Activated naive CD4-positive, alpha-beta T cell treated with anti-CD3 and anti-CD28 coated beads, Interleukin-2, amount 50 U/mL, for 72 hours (primary cell): Measurements from ENCODE around the gene RABGAP1L. TPM values are rescaled to one million over a fixed set of nuclear protein-coding genes. Genes with fewer than 3 reads are reported as not detected.
A peak's percentile ranks its signal among the peaks of the same experiment; 100 is the strongest.
"Not testable (repeated sequence)": the region's sequence is repeated elsewhere in the genome, so short reads cannot be mapped to it uniquely, and the experiment has no call there.

Source experiments
- ATAC-seq, 2 donors: fragments of 150-1000 bp; cut with Tn5 transposase; 2 replicates each; pipeline ENCODE4 v1.10.0; 2021; ENCODE audit warnings: mild to moderate bottlenecking in 2 of 2, moderate library complexity in 2 of 2
- DNase-seq, 2 donors: peaks; one replicate each; pipeline ENCODE4 v3.0.0; 2021 to 2022; ENCODE audit warnings: low spot score in 2 of 2
- H3K27ac Mint-ChIP-seq, 2 donors: one replicate each; pipeline ENCODE4 v1.8.0; 2022; ENCODE audit warnings: mild to moderate bottlenecking in 2 of 2, mixed read lengths in 2 of 2
- H3K36me3 Mint-ChIP-seq, 2 donors: one replicate each; pipeline ENCODE4 v1.8.0; 2022; ENCODE audit warnings: mixed read lengths in 2 of 2
- H3K9me3 Mint-ChIP-seq, 2 donors: one replicate each; pipeline ENCODE4 v1.8.0; 2022; ENCODE audit warnings: mixed read lengths in 2 of 2
- total RNA-seq, 2 donors: library from RNA; stranded (reverse); gene quantifications; one replicate each; pipeline ENCODE4 v1.2.3, GENCODE V29; 2022

Gene RABGAP1L
- total RNA-seq, 2 donors from 2014 or later = 24.0 to 26.8 TPM

DNA sequence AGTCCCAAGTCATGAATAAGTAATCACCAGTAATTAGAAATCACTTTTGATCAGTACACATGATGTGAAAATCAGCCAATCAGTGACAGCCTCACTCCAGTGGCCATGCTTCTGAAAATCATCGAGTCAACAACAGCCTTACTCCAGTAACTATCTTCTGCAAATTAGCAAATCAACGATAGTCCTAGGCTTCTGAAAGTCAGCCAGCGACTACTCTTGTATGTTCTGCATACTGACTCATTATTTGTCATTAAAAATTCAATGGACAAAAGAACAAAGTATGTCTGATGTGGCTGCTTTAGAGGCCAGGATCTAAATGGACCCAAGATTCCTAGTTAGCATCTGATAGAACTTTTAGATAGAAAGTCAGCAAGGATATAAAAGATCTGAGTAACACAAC, 391.0 kb downstream of the RABGAP1L start:
- no peak for DNase-seq
- peaks cover 4 to 8% of the 10 kb centered on the region in 2 donors for H3K36me3 Mint-ChIP-seq
- ATAC-seq = no peak
- no peak overlapping the region for H3K27ac Mint-ChIP-seq
- H3K9me3 Mint-ChIP-seq = peaks cover 0 to 5% of the 10 kb centered on the region in 2 donors

DNA sequence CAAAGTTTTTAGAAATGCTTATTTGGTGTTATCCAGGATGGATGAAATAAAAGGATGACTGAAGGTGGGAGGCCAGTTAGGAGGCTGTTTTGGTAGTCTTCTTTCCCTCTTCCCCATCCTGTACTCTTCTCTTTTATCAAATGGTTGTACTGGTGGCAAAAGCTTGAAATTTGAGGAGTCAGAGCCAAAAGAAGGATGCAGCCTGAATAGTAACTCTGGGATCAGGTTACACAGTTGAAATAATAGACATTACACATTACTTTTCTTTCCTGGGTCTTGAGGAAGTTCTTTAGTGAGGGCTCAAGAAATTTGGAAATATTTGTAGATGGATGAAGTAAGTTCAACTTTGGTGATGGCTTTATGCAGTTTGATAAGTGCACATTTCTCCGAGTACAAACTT, 397.1 kb downstream of the RABGAP1L start:
- no peak overlapping the region for H3K27ac Mint-ChIP-seq
- DNase-seq (no peak), ATAC-seq (no peak)
- peaks cover 0 to 10% of the 10 kb centered on the region in 2 donors for H3K9me3 Mint-ChIP-seq
- H3K36me3 Mint-ChIP-seq = peaks cover 7 to 9% of the 10 kb centered on the region in 2 donors

DNA sequence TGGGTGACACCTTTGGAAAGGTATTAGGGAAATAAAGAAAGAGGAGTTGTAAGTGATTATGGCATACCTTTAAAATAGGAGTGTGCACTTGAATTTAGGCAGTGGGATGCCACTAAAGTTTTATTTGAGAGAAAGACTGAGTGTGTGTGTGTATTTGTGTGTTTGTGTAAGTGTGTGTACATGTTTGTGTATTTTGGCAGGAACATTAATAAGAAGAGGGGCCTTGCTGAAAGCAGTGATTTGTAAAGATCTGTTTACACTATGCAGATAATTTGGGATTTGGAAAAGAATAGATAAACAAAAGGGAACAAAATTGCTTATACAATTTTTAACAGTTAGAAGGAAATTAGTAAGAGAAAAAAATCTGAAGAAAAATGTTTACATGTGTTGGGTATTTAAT, 409.2 kb downstream of the RABGAP1L start:
- Mint-ChIP-seq H3K36me3 (peaks cover 0 to 9% of the 10 kb centered on the region in 2 donors), H3K9me3 (peaks cover 3 to 11% of the 10 kb centered on the region in 2 donors), H3K27ac (no peak overlapping the region)
- ATAC-seq (no peak), DNase-seq (no peak)

DNA sequence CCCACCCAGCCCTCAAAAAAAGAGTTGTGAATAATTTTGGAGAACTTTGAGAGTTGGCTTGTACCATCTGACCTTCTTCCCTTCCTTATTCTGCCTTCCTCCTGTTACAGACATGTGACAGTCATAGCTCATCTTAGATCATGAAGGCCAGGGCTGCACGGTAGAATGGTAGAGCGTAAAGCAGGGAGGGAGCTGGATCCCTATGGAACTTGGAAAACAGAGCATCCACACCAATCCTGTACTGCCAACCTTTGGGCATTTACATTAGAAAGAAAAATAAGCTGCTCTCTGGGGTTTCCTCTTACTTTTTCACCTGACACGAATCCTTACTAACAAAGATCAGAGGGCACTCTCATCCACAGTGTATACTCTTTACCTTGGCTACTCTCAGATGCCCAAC, 409.9 kb downstream of the RABGAP1L start:
- Mint-ChIP-seq H3K27ac (no peak overlapping the region), H3K36me3 (peaks cover 0 to 9% of the 10 kb centered on the region in 2 donors), H3K9me3 (peaks cover 3 to 11% of the 10 kb centered on the region in 2 donors)
- DNase-seq = no peak
- no peak for ATAC-seq

- Mint-ChIP-seq H3K9me3 (peaks cover 17 to 19% of the 10 kb centered on the region in 2 donors), H3K27ac (no peak overlapping the region), H3K36me3 (peaks cover 16 to 30% of the 10 kb centered on the region in 2 donors)
- no peak for ATAC-seq
- no peak for DNase-seq
Observed at GRCh38 chr1:174572771-174573170, 413.5 kb downstream of the RABGAP1L start.

GRCh38 chr1:174576120-174576519, 416.8 kb downstream of the RABGAP1L start:
- DNase-seq, H3K27ac Mint-ChIP-seq, ATAC-seq: not testable (repeated sequence)
- Mint-ChIP-seq H3K9me3 (peaks cover 15 to 23% of the 10 kb centered on the region in 2 donors), H3K36me3 (peaks cover 21 to 30% of the 10 kb centered on the region in 2 donors)

DNA sequence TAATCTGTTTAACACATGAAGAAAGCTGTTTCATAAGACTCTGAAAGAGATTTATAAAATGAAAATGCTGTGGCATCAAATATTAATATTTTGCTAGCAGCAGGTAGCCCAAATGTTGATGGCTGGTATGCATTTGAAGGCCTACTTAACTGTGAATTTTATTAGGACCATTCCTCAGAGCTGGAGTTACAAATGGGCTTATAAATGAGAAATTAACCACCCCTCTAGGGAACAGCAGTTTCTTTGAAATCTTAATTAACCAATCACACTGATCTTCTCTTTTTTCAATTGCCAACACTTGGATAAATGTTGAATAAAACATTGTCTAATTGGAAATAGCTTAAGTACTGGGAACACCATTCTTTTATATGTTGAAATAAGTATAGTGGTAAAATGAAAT, 418.4 kb downstream of the RABGAP1L start:
- Mint-ChIP-seq H3K27ac (no peak overlapping the region), H3K9me3 (peaks cover 16 to 35% of the 10 kb centered on the region in 2 donors), H3K36me3 (peaks cover 21 to 30% of the 10 kb centered on the region in 2 donors)
- DNase-seq (no peak), ATAC-seq (no peak)

DNA sequence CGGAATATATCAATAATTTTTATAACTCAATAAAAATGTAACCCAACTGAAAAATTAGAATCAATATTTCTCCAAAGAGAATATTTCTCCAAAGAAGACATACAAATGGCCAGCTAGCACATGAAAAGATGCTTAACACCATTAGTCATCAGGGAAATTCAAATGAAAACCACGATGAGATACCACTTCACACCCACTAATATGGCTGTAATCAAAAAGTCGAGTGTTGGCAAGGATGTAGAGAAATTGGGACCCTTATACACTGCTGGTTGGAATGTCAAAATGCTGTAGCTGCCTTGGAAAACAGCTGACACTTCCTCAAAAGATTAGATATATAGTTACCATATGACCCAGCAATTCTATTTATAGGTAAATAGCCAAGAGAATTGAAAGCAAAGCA, 421.5 kb downstream of the RABGAP1L start:
- no peak overlapping the region for H3K27ac Mint-ChIP-seq
- DNase-seq (no peak), ATAC-seq (no peak)
- H3K9me3 Mint-ChIP-seq = peaks cover 9 to 28% of the 10 kb centered on the region in 2 donors
- peaks cover 11 to 21% of the 10 kb centered on the region in 2 donors for H3K36me3 Mint-ChIP-seq

GRCh38 chr1:174583316-174583715, 424.0 kb downstream of the RABGAP1L start:
- Mint-ChIP-seq H3K9me3 (peaks cover 6 to 22% of the 10 kb centered on the region in 2 donors), H3K27ac (no peak overlapping the region), H3K36me3 (peaks cover 5 to 16% of the 10 kb centered on the region in 2 donors)
- no peak for DNase-seq
- no peak for ATAC-seq

- DNase-seq (no peak), ATAC-seq (no peak)
- no peak overlapping the region for H3K27ac Mint-ChIP-seq
- H3K9me3 Mint-ChIP-seq = peaks cover 11 to 25% of the 10 kb centered on the region in 2 donors
- H3K36me3 Mint-ChIP-seq = peaks cover 12 to 22% of the 10 kb centered on the region in 2 donors
Observed at GRCh38 chr1:174584071-174584470, 424.8 kb downstream of the RABGAP1L start.

- peaks cover 14 to 17% of the 10 kb centered on the region in 2 donors for H3K36me3 Mint-ChIP-seq
- not testable (repeated sequence) for ATAC-seq, DNase-seq, H3K27ac Mint-ChIP-seq
- peaks cover 13 to 15% of the 10 kb centered on the region in 2 donors for H3K9me3 Mint-ChIP-seq
Observed at GRCh38 chr1:174588618-174589017, 429.3 kb downstream of the RABGAP1L start.

DNA sequence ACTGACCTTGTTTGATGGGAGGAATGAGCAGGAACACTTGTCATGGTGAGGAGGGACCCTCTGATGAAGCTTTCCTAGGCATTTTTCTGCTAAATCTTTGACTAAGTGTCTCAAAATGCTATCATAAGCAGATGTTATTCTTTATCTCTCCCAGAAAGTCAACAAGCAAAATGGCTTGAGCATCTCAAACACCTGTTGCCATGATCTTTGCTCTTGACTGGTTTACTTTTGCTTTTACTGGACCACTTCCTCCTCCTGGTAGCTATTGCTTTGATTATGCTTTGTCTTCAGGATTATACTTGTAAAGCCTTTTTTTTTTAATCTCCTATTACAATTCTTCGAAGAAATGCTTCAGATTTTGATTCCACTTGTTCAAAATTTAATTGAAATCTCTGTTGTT, 445.9 kb downstream of the RABGAP1L start:
- no peak for DNase-seq
- Mint-ChIP-seq H3K9me3 (peaks cover 9 to 20% of the 10 kb centered on the region in 2 donors), H3K36me3 (peaks cover 27 to 28% of the 10 kb centered on the region in 2 donors), H3K27ac (peak overlapping the region in 1 of 2 donors; percentile 30)
- ATAC-seq = no peak

- DNase-seq (no peak), ATAC-seq (no peak)
- peaks cover 4 to 14% of the 10 kb centered on the region in 2 donors for H3K9me3 Mint-ChIP-seq
- peaks cover 17 to 19% of the 10 kb centered on the region in 2 donors for H3K36me3 Mint-ChIP-seq
- no peak overlapping the region for H3K27ac Mint-ChIP-seq
Observed at GRCh38 chr1:174606471-174606870, 447.2 kb downstream of the RABGAP1L start.

DNA sequence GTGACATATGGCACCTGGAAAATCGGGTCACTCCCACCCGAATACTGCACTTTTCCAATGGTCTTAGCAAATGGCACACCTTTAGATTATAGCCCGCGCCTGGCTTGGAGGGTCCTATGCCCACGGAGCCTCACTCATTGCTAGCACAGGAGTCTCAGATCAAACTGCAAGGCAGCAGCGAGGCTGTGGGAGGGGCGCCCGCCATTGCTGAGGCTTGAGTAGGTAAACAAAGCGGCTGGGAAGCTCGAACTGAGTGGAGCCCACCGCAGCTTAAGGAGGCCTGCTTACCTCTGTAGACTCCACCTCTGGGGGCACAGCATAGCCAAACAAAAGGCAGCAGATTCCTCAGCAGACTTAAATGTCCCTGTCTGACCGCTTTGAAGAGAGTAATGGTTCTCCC, 458.6 kb downstream of the RABGAP1L start:
- not testable (repeated sequence) for ATAC-seq, DNase-seq, H3K27ac Mint-ChIP-seq
- H3K36me3 Mint-ChIP-seq = peaks cover 35 to 46% of the 10 kb centered on the region in 2 donors
- H3K9me3 Mint-ChIP-seq = peaks cover 5 to 23% of the 10 kb centered on the region in 2 donors

GRCh38 chr1:174623324-174624035, 464.2 kb downstream of the RABGAP1L start:
- Mint-ChIP-seq H3K27ac (no peak overlapping the region), H3K36me3 (peaks cover 5 to 24% of the 10 kb centered on the region in 2 donors), H3K9me3 (peaks cover 5 to 10% of the 10 kb centered on the region in 2 donors)
- DNase-seq (no peak), ATAC-seq (no peak)

DNA sequence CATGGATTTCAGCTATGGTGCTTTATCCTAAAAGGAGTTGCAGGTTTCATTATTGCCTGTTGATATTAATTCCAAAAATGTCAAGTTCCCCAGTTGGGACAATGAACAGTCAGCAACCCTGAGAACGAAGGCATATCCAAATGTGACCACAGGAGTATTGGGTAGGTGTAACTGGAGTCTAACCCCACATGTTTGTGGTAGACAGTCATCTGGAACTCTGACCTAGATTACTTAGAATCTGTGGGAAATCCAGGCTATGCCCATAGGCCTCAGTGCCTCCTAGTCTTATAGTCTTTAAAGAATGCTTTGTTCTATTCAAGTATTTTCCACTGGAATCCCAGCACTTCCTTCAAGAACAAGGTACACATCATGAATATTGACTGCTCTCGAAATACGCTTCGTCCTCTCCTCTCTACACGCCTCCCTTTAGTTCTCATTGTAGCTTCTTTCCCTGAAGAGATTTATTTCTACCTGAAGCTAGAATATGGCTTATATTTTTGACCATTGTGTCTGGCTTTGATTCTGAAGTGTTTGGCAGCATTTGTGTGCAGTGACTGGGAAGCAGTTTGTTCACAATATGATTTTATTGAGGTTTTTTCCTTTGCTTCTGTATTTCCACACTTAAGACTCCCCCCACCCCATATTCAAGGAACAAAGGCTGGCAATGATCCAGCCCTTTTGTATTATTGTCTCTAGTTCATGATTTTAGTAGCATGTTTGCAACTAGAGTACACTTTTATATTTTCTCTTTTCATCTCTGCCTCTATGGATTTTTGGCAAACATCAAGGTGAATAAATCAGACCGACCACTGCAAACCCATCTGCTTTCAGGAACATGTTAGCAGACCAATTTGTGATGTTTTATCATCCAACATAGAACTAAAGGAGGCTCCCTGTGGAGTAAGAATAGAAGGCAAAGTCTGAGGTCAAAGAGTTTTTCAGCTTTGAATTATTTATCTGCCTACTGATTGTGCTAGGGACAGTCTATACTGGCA, 467.0 kb downstream of the RABGAP1L start:
- Mint-ChIP-seq H3K27ac (no peak overlapping the region), H3K36me3 (peaks cover under 1 to 5% of the 10 kb centered on the region in 2 donors), H3K9me3 (no peaks in the 10 kb centered on the region)
- ATAC-seq = no peak
- no peak for DNase-seq

- no peak for DNase-seq
- no peak for ATAC-seq
- Mint-ChIP-seq H3K9me3 (no peaks in the 10 kb centered on the region), H3K36me3 (peaks cover 0 to 14% of the 10 kb centered on the region in 2 donors), H3K27ac (no peak overlapping the region)
Observed at GRCh38 chr1:174637487-174637886, 478.2 kb downstream of the RABGAP1L start.
